Esophagus (tissue), 2 donors: ENCODE measurements around the gene MFSD11. TPM values are rescaled to one million over a fixed set of nuclear protein-coding genes. Genes with fewer than 3 reads are reported as not detected.
"Not testable (repeated sequence)": the region's sequence is repeated elsewhere in the genome, so short reads cannot be mapped to it uniquely, and the experiment has no call there.

Experiments
- H3K27ac ChIP-seq, 2 donors: one replicate each; pipeline ENCODE4 v1.5.1; 2013; ENCODE audit warnings: low read depth in 2 of 2, mild to moderate bottlenecking in 2 of 2, inconsistent platforms in 1 of 2, low read length in 1 of 2, moderate library complexity in 1 of 2
- H3K27me3 ChIP-seq, 2 donors: one replicate each; pipeline ENCODE4 v1.6.1; 2013; ENCODE audit warnings: low read length in 2 of 2, control low read depth in 1 of 2, mild to moderate bottlenecking in 1 of 2; ENCODE audit not compliant: insufficient read depth in 2 of 2, control insufficient read depth in 1 of 2
- H3K36me3 ChIP-seq, 2 donors: one replicate each; pipeline ENCODE4 v1.6.1; 2013; ENCODE audit warnings: low read length in 1 of 2; ENCODE audit not compliant: control insufficient read depth in 2 of 2, insufficient read depth in 2 of 2
- H3K4me1 ChIP-seq, 2 donors: one replicate each; pipeline ENCODE4 v1.6.1; 2013; ENCODE audit warnings: low read length in 1 of 2; ENCODE audit not compliant: control insufficient read depth in 2 of 2, insufficient read depth in 2 of 2
- H3K4me3 ChIP-seq, 2 donors: one replicate each; pipeline ENCODE4 v1.5.1; 2013; ENCODE audit warnings: low read length in 2 of 2, mild to moderate bottlenecking in 2 of 2, low read depth in 1 of 2, moderate library complexity in 1 of 2
- H3K9me3 ChIP-seq, 2 donors: one replicate each; pipeline ENCODE4 v1.6.1; 2013; ENCODE audit warnings: mild to moderate bottlenecking in 2 of 2, low read depth in 1 of 2, low read length in 1 of 2, moderate library complexity in 1 of 2; ENCODE audit not compliant: control insufficient read depth in 2 of 2, insufficient read depth in 1 of 2
- WGBS, 2 donors: extraction: QIAGEN DNeasy Blood & Tissue Kit; methylation state at CpG; one replicate each; pipeline ENCODE4 v1.1.7; 2013; 5-methylcytosine and 5-hydroxymethylcytosine counted together
- polyA plus RNA-seq, 2 donors: library from polyadenylated mRNA; stranded (reverse); fragments of 200-250 nt; gene quantifications; one replicate each; pipeline ENCODE4 v1.2.3, GENCODE V29; 2013
- donor health status: healthy with polysubstance abuse.
- donor health status: Bipolar disorder and iron deficiency.

Gene MFSD11
- polyA plus RNA-seq, 2 donors: 11.3 to 15.4 TPM

DNA sequence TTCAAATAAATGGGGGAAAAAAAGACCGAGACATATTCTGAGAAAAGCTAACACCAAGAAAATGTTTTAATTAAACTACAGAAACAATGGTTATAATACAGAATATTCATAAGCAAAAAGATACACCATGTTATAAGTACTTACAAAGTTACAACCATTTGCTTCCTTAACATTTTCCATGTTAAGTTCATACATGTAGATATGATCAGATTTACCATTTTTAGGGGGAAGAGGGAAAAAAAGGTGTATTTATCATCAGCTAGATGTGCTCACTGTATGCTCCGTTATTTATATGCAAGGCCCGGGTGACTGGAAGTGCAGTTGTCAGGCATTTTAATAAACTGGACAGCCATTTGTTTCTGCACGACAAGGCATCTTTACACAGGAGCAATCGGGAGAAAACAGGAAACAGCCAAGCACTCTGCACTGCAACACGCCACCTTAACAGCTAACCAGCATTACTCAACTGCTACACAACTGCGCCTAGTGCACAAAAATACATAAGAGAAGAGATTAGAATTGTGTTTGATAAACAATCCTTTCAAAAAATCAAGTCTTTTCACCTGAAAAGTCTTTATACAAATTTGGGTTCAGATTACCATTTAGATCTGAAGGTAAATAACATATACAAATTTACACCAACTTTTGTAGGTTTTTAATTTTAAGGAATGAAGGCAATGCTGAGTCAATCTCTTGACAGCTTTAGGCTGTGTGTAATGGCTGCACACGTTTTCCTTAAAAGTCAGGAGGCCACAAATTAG lies 3.7 kb upstream of the MFSD11 start:
- peak overlapping the region in 1 of 2 donors; percentile 87 for H3K4me3 ChIP-seq
- H3K27ac ChIP-seq: peak overlapping the region in 1 of 2 donors; percentile 73
- H3K9me3 ChIP-seq: no peaks in the 10 kb centered on the region
- H3K4me1 ChIP-seq: peaks cover 0 to 2% of the 10 kb centered on the region in 2 donors
- peaks cover 0 to 7% of the 10 kb centered on the region in 2 donors for H3K36me3 ChIP-seq
- H3K27me3 ChIP-seq: no peaks in the 10 kb centered on the region
- WGBS, 2 donors: 12 to 16% methylated on average over 8 of the region's 8 CpGs

DNA sequence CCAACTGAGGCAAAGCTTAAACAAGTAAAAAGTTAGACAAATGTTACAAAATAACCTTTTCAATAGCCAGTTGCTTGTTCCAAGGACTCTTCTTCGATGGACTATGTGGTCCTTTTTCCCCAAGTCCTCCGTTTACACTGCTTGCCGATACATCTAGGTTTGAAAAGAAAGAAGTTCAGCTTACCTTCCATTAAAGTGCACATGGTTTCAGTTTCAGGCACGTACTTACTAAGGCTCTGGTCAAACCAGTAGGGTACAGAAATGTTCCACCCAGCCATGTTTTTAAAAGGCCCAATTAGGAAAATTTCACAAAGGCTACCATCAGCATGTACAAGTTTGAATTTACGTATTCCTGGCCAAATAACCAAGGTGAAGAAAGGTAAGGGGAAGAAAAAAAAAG lies 2.9 kb upstream of the MFSD11 start:
- Histone ChIP-seq H3K36me3 (peaks cover 0 to 7% of the 10 kb centered on the region in 2 donors), H3K4me3 (peak overlapping the region; percentile 33 to 87), H3K27ac (peak overlapping the region; percentile 34 to 57), H3K4me1 (peaks cover 0 to 2% of the 10 kb centered on the region in 2 donors), H3K27me3 (no peaks in the 10 kb centered on the region), H3K9me3 (no peaks in the 10 kb centered on the region)
- 7 to 13% methylated on average over 5 of the region's 5 CpGs for WGBS, 2 donors

DNA sequence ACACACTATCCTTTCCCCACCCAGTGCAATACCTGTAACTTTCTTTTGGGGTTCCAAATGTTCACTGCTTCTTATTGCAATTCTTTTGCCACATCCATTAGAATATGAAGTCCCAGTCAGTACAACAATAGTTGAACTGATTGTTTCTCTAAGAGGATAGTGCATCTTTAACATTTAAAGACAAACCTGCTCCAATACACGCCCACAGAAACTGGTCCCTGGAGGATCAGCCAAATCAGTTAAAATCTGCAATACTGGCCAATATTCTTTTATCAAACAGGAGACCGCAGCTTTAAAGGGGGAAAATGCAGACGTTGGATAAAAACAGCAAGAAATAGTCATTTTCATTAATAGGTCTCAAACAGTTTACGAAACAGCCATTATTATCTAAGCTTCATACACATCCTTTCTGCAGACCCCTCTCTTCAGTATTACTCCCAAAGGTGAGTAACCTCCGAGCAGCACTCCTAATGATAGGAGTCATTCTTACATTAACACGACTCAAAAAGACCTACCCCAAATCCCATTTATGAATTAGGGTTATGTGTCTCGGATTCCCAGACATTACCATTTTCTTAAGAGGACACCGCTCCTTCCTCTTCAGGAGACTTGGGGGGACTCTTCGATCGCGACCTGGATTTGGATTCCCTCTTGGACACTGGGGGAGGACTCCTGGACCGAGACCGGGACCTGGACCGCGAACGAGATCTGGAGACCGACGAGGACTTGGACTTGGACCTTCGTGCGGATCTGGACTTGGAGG lies 2.2 kb upstream of the MFSD11 start:
- Histone ChIP-seq H3K9me3 (no peaks in the 10 kb centered on the region), H3K27ac (peak overlapping the region; percentile 100), H3K4me3 (peak overlapping the region; percentile 87 to 100), H3K36me3 (peaks cover 0 to 7% of the 10 kb centered on the region in 2 donors), H3K27me3 (no peaks in the 10 kb centered on the region), H3K4me1 (peaks cover 0 to 2% of the 10 kb centered on the region in 2 donors)
- WGBS, 2 donors: 1% methylated on average over 20 of the region's 20 CpGs

DNA sequence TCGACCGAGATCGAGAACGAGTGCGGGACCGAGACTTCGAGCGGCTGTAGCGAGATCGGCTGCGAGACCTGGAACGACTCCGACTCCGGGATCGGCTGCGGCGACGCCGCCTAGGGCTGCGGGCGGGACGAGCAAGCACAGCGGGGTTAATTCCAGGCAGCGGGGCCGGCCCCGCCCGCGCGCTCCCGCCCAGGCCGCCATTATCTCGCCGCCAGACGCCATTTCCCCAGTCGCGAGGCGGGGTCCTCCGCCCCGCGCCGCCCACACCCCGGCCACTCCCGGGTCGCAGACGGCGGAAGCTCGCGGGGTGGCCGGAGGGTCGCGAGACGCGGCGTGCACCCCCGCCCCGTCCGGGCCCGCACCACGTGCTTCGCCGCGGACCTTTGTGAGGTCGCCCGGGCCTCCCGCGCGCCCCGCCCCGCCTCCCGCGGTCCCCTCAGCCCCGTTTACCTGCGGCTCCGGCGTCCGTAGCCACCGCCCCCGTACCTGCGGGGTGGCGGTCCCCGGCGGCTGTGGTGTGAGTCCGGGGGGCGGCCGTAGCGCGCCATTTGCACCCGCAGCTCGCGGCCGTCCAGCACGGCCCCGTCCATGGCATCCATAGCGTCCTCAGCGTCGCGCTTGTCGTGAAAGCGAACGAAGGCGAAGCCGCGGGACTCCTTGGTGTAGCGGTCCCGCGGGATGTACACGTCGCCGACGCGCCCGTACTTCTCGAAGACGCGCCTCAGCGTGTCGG lies 1.4 kb upstream of the MFSD11 start:
- Histone ChIP-seq H3K4me3 (peak overlapping the region; percentile 87 to 100), H3K36me3 (peaks cover 0 to 7% of the 10 kb centered on the region in 2 donors), H3K4me1 (peaks cover 0 to 2% of the 10 kb centered on the region in 2 donors), H3K9me3 (no peaks in the 10 kb centered on the region), H3K27ac (peak overlapping the region; percentile 100), H3K27me3 (no peaks in the 10 kb centered on the region)
- 0 to 1% methylated on average over 83 to 117 of the region's 117 CpGs for WGBS, 2 donors

DNA sequence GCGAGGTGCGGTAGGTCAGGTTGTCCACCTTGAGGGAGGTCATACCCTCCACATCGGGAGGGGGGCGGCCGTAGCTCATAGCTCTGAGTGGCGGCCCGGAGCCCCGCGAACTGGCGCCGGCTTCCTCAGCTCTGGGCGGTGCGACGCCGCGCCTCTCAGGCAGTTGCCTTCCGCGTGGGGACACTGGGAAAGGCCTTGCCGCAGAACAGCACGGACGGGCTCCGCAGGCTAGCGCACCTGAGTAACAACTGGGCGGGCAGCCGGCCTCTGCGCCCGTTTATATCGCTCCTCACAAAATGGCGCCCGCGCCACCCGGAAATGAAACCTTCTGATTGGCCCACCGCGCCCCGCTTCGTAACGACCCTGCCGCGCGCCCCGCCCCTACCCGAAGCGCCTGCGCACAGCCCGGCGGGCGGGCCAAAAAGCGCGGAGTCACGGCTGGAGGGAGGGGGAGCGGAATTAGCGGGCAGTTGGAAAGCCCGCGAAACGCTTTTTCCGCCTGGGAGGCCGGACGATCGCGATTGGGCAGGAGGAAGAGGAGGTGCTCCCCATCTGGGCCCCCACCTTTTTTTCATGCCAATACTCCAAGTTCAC lies 740 bp upstream of the MFSD11 start, which contains the start of gene SRSF2:
TSS of gene SRSF2 (minus strand) at position 250 of the 594 bp plus-strand sequence. CDS start at position 79, 171 bp downstream.
- WGBS, 2 donors: 0% methylated on average over 52 to 60 of the region's 60 CpGs
- Histone ChIP-seq H3K27ac (peak within 1 kb of the TSS; percentile 100), H3K4me3 (peak within 1 kb of the TSS; percentile 87 to 100), H3K9me3 (no peaks in the 10 kb centered on the region), H3K27me3 (no peaks in the 10 kb centered on the region), H3K4me1 (peaks cover 0 to 2% of the 10 kb centered on the region in 2 donors), H3K36me3 (peaks cover 0 to 7% of the 10 kb centered on the region in 2 donors)

DNA sequence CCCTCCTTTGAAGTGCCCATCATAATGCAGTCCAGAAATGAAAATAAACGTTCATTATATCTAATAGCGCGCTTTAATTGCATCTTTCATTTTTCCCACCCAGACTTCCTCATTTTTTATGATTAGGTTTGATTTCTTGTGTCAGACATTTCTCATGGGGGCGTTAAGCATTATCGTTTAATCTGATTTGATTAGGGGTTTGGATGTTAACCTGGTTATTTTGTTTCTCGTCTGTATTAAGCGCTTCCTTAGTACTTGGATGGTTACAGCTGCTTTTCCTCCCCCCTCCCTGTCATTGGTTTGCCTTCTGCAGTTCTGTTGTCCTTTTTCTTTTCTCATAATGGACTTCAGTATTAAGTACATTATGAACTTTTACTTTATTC lies 540 bp downstream of the MFSD11 start:
- WGBS, 2 donors: 3 to 4% methylated on average over 7 of the region's 7 CpGs
- H3K4me1 ChIP-seq: peaks cover 0 to 2% of the 10 kb centered on the region in 2 donors

DNA sequence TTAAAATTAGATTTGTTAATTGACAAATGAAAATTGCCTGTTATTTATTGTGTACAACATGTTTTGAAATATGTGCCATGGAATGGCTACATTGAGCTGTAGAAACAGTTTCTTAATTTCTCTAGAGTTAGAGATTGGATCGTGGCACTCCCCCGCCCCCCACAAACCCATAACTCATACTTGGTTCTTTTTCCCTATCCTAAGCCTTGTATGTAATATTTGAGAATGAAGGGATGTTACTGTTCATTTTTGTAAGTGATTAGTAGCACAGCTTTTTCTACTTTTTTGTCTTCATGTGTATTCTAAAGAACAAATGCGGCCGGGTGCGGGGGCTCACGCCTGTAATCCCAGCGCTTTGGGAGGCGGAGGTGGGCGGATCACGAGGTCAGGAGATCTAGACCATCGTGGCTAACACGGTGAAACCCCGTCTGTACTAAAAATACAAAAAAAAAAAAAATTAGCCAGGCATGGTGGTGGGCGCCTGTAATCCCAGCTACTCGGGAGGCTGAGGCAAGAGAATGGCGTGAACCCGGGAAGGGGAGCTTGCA lies 1.7 kb downstream of the MFSD11 start:
- WGBS, 2 donors: 87 to 90% methylated on average over 17 of the region's 17 CpGs
- H3K9me3 ChIP-seq, H3K4me1 ChIP-seq, H3K4me3 ChIP-seq, H3K36me3 ChIP-seq, H3K27me3 ChIP-seq: not testable (repeated sequence)
- peak overlapping the region in 1 of 2 donors; percentile 26 for H3K27ac ChIP-seq

More for the DNA sequence above, 540 bp downstream of the MFSD11 start:
- Histone ChIP-seq H3K4me3 (peak overlapping the region in 1 of 2 donors; percentile 74), H3K36me3 (peaks cover 3 to 9% of the 10 kb centered on the region in 2 donors), H3K27me3 (no peaks in the 10 kb centered on the region), H3K9me3 (no peaks in the 10 kb centered on the region), H3K27ac (peak overlapping the region; percentile 99 to 100)

DNA sequence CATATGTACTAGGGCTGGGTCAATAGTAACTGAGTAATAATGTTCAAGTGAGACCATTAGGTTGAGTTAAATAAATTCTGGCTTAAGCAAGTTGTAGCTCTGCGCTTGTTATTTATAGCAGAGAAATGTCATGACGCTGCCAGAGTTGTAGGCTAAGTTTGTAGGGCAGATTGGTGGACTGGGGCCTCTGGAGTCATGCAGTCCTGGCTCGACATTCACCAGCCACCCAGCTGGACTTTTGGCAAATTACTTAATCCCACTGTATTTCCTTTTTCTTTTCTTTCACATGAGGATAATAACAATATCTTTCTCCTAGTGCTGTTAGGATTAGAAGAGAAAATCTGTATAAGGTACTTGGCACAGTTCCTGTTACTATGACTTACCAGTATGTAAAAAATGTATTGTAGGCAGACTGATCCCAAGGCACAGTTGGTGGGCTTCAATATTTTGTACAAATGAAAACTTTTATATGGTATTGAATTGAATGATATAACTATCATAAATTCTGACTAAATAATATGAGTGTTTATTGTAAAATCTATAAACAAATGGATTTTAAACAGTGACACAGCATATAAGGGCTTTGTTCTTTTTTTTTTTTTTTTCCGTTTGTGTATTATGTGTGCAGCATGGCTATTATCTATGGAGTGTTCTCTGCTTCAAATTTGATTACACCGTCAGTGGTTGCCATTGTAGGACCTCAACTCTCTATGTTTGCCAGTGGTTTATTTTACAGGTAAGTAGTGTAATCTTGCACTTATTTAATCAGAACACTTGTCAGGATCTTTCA lies 2.6 kb downstream of the MFSD11 start:
- Histone ChIP-seq H3K4me1 (no peaks in the 10 kb centered on the region), H3K27ac (no peak overlapping the region), H3K4me3 (no peak overlapping the region), H3K36me3 (peaks cover 7 to 8% of the 10 kb centered on the region in 2 donors), H3K9me3 (no peaks in the 10 kb centered on the region), H3K27me3 (no peaks in the 10 kb centered on the region)
- WGBS, 2 donors: 63 to 73% methylated on average over 5 of the region's 5 CpGs
